GM12878 (cell line): Measurements from ENCODE around the gene DNPEP. TPM values are rescaled to one million over a fixed set of nuclear protein-coding genes. Genes with fewer than 3 reads are reported as not detected.

ENCODE experiments used
- ATAC-seq: fragments of 200-7000 bp; cut with Tn5 transposase; 3 replicates; pipeline ENCODE4 v1.9.1; 2020; ENCODE audit warnings: mild to moderate bottlenecking, moderate library complexity
- BruUV-seq: library from RNA; stranded (reverse); fragments of 400-500 nt; replicated peaks from 2 replicates; lab custom pipeline; 2021; lab: Mats Ljungman, UMichigan
- CTCF ChIA-PET: fragments of 300-600 bp; sonication (Branson Sonifier 250); formaldehyde crosslinking; extraction: SDS; loops from one replicate; lab custom pipeline; 2021; ENCODE audit warnings: inconsistent platforms; lab: Yijun Ruan, JAX
- POLR2A ChIA-PET: fragments of 350-600 bp; formaldehyde crosslinking; extraction: SDS; loops from one replicate; lab custom pipeline; 2021; ENCODE audit warnings: inconsistent platforms; lab: Charles Lee
- RAD21 ChIA-PET: fragments of 300-600 bp; sonication (Branson Sonifier 250); formaldehyde crosslinking; loops from one replicate; lab custom pipeline; 2023; ENCODE audit warnings: antibody characterized with exemption; ENCODE audit not compliant: unreplicated experiment; lab: Charles Lee
- SMC1A ChIA-PET: fragments of 300-600 bp; sonication (Branson Sonifier 250); formaldehyde crosslinking; loops from one replicate; lab custom pipeline; 2023; ENCODE audit not compliant: unreplicated experiment, uncharacterized antibody; lab: Charles Lee
- DNase-seq: peaks from one replicate; pipeline ENCODE4 v3.0.0-alpha.2; 2011; ENCODE audit warnings: low read depth, low spot score
- FAIRE-seq: peaks from 3 replicates; lab custom pipeline; 2011; peaks lifted over from hg19 to GRCh38; lab: Jason Lieb, UNC
- H2AFZ ChIP-seq: 2 replicates; pipeline ENCODE4 v1.6.0; 2011; ENCODE audit warnings: low read depth, low read length, control low read depth; ENCODE audit not compliant: control insufficient read depth
- H3K27ac ChIP-seq: 2 replicates; pipeline ENCODE4 v1.5.1; 2011; ENCODE audit warnings: control low read depth; ENCODE audit not compliant: control insufficient read depth, insufficient read depth
- H3K27me3 ChIP-seq, 2 experiments: replicated peaks in 1 of 2; 2 replicates each; pipeline versions ENCODE4 v1.6.0 to v1.6.1; 2011; ENCODE audit warnings: low read length in 1 of 2; ENCODE audit not compliant: control insufficient read depth in 2 of 2, insufficient read depth in 2 of 2
- H3K36me3 ChIP-seq, 2 experiments: 2 replicates each; pipeline ENCODE4 v1.5.1; 2011; ENCODE audit warnings: low read length in 1 of 2; ENCODE audit not compliant: control insufficient read depth in 2 of 2, insufficient read depth in 2 of 2
- H3K4me1 ChIP-seq: 2 replicates; pipeline ENCODE4 v1.6.1; 2011; ENCODE audit warnings: mild to moderate bottlenecking, low read length, moderate library complexity, mixed read lengths; ENCODE audit not compliant: control insufficient read depth, insufficient read depth
- H3K4me2 ChIP-seq: 2 replicates; pipeline ENCODE4 v1.6.0; 2011; ENCODE audit warnings: control low read depth; ENCODE audit not compliant: control insufficient read depth, insufficient read depth
- H3K4me3 ChIP-seq: fragments of 200-600 bp; sonication (generic); 2 replicates; pipeline ENCODE4 v1.5.1; 2016
- H3K79me2 ChIP-seq: 2 replicates; pipeline ENCODE4 v1.6.0; 2011; ENCODE audit warnings: low read length; ENCODE audit not compliant: control insufficient read depth, insufficient read depth
- H3K9ac ChIP-seq: 2 replicates; pipeline ENCODE4 v1.8.0; 2011; ENCODE audit warnings: low read length, control low read depth, mixed read lengths; ENCODE audit not compliant: control insufficient read depth, insufficient read depth
- H3K9me3 ChIP-seq: replicated peaks from 3 replicates; pipeline ENCODE4 v1.5.1; 2011; ENCODE audit warnings: mild to moderate bottlenecking, low read length; ENCODE audit not compliant: control insufficient read depth, insufficient read depth
- H4K20me1 ChIP-seq: 2 replicates; pipeline ENCODE4 v1.6.0; 2011; ENCODE audit not compliant: control insufficient read depth, insufficient read depth
- RELA ChIP-seq: fragments of 450-650 bp; IDR thresholded peaks from 2 replicates; pipeline ENCODE4 v1.8.0; 2014; ENCODE audit warnings: borderline replicate concordance; ENCODE audit not compliant: partially characterized antibody
- whole genome bisulfite sequencing: methylation state at CpG from one replicate; pipeline ENCODE4 v1.1.6; 2016; ENCODE audit warnings: low lambda C conversion rate; ENCODE audit not compliant: insufficient replicate concordance, insufficient coverage; ENCODE audit errors: missing lambda C conversion rate; 5-methylcytosine and 5-hydroxymethylcytosine counted together
- in situ Hi-C: fragments of 300-500 bp; cut with MboI; formaldehyde crosslinking; loops from 9 replicates; pipeline ENCODE4 v1.14.3; 2018; ENCODE audit warnings: mixed read lengths
- intact Hi-C: fragments of 100-400 bp; cut with micrococcal nuclease; formaldehyde crosslinking; loops from one replicate; pipeline ENCODE4 v1.14.2; 2022; ENCODE audit not compliant: unreplicated experiment
- polyA plus RNA-seq, 11 experiments: library from polyadenylated mRNA; depleted of rRNA in 4 of 11; unstranded in 6 of 11; stranded (reverse) in 5 of 11; fragments of >200 nt; fragmentation: Nextera tagmentation in 4 of 11; fragmentation: Illumina TruSeq in 1 of 11; extraction: Ambion mirVana in 4 of 11; extraction: Trizol in 1 of 11; gene quantifications; 1 replicate in 1 of 11; 2 replicates in 10 of 11; pipeline versions ENCODE4 v1.2.1 to v1.2.3, GENCODE V29; 2011 to 2016; ENCODE audit warnings: inconsistent platforms in 2 of 11, missing spikeins in 2 of 11, low read depth in 1 of 11
- total RNA-seq, 4 experiments: library from RNA; depleted of rRNA in 3 of 4; stranded (reverse); fragments of >200 nt in 3 of 4; fragmentation: Illumina TruSeq in 1 of 4; extraction: Trizol in 1 of 4; gene quantifications; 2 replicates each; pipeline versions ENCODE4 v1.2.1 to v1.2.3, GENCODE V29; 2013 to 2021
- TF ChIP-seq, protein P1 (sequence below): fragments of 450-650 bp; IDR thresholded peaks from 2 replicates; pipeline ENCODE4 v1.6.1; 2017; ENCODE audit warnings: low read depth, mild to moderate bottlenecking, moderate library complexity
- TF ChIP-seq, protein P2 (sequence below): fragments of 450-650 bp; IDR thresholded peaks from 2 replicates; pipeline ENCODE4 v1.6.1; 2017; ENCODE audit warnings: borderline replicate concordance

The DNPEP gene
- total and polyA plus RNA-seq, 10 of the 15 experiments (the other 5 are each of a cell fraction or from before 2014, with no cell fraction given), result 33.1 to 82.0 (median 64.1) TPM

DNA sequence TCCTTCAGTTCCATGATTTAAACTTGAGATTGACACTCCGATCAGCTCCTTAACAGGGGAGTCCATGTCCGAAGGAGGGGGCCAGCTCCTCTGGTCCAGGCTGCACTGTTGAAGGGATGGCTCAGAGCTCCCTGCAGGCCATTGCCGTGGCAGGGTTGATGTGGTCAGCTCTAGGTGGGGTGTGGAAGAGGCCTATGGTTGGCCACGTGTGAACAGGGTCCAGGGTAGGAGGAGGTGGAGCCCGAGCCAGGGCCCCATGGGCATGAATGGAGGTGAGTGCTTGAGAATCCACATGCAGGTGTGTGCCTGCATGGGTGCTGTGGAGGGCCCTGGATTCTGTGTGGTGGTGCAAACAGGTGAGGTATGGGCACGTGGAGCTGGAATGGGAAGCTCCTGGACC lies 48.0 kb upstream of the DNPEP start:
- Histone ChIP-seq H3K4me2 (no peak overlapping the region), H3K79me2 (no peaks in the 10 kb centered on the region), H3K36me3 (no peaks in the 10 kb centered on the region), H3K9ac (no peak overlapping the region), H4K20me1 (no peaks in the 10 kb centered on the region; the same call in 1 of the 2 replicates), H3K27ac (no peak overlapping the region), H3K4me3 (no peak overlapping the region), H3K9me3 (no peaks in the 10 kb centered on the region), H3K27me3 (peaks cover 4 to 15% of the 10 kb centered on the region in 2 experiments; a peak in 3 of 4 replicates), H3K4me1 (no peaks in the 10 kb centered on the region), H2AFZ (no peak overlapping the region)
- ChIA-PET CTCF (interaction anchor here (1.1 kb wide), 1 partner anchor 95 kb away, joined by 3 read pairs; no protein-coding TSS in a partner anchor), SMC1A (no interaction called here), POLR2A (no interaction called here), RAD21 (no interaction called here)
- TF ChIP-seq, protein P1, sequence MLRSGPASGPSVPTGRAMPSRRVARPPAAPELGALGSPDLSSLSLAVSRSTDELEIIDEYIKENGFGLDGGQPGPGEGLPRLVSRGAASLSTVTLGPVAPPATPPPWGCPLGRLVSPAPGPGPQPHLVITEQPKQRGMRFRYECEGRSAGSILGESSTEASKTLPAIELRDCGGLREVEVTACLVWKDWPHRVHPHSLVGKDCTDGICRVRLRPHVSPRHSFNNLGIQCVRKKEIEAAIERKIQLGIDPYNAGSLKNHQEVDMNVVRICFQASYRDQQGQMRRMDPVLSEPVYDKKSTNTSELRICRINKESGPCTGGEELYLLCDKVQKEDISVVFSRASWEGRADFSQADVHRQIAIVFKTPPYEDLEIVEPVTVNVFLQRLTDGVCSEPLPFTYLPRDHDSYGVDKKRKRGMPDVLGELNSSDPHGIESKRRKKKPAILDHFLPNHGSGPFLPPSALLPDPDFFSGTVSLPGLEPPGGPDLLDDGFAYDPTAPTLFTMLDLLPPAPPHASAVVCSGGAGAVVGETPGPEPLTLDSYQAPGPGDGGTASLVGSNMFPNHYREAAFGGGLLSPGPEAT, result no peak
- TF ChIP-seq, protein P2, sequence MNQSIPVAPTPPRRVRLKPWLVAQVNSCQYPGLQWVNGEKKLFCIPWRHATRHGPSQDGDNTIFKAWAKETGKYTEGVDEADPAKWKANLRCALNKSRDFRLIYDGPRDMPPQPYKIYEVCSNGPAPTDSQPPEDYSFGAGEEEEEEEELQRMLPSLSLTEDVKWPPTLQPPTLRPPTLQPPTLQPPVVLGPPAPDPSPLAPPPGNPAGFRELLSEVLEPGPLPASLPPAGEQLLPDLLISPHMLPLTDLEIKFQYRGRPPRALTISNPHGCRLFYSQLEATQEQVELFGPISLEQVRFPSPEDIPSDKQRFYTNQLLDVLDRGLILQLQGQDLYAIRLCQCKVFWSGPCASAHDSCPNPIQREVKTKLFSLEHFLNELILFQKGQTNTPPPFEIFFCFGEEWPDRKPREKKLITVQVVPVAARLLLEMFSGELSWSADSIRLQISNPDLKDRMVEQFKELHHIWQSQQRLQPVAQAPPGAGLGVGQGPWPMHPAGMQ, result no peak
- no peak for TF ChIP-seq RELA
- ATAC-seq (no peak), FAIRE-seq (no peak), DNase-seq (no peak)
- in situ Hi-C loops (no loop called here), intact Hi-C loops (no loop called here)
- no TSS peak for BruUV-seq
- 25% methylated on average over 6 of the region's 6 CpGs for WGBS
